HepG2 (cell line): ENCODE data around the gene MTUS2. TPM values are rescaled to one million over a fixed set of nuclear protein-coding genes. Genes with fewer than 3 reads are reported as not detected.

Experiments used
- ATAC-seq: fragments of 200-7000 bp; cut with Tn5 transposase; 3 replicates; pipeline ENCODE4 v1.9.1; 2020; ENCODE audit warnings: mild to moderate bottlenecking, moderate library complexity
- BruUV-seq: library from RNA; stranded (reverse); fragments of 400-500 nt; replicated peaks from 2 replicates; lab custom pipeline; 2021; lab: Mats Ljungman, UMichigan
- CTCF ChIA-PET: fragments of 300-600 bp; formaldehyde crosslinking; extraction: SDS; loops from one replicate; lab custom pipeline; 2021; ENCODE audit warnings: low total read pairs, inconsistent platforms, low intra/inter-chr PET ratio; lab: Yijun Ruan, JAX
- POLR2A ChIA-PET: fragments of 350-600 bp; sonication (Branson Sonifier 250); formaldehyde crosslinking; loops from one replicate; lab custom pipeline; 2020; ENCODE audit warnings: antibody characterized with exemption, inconsistent platforms; lab: Yijun Ruan, JAX
- DNase-seq: peaks from one replicate; pipeline ENCODE4 v3.0.0-alpha.2; 2015; ENCODE audit warnings: low spot score
- FAIRE-seq: peaks from 3 replicates; lab custom pipeline; 2011; peaks lifted over from hg19 to GRCh38; lab: Jason Lieb, UNC
- H2AFZ ChIP-seq: one replicate; pipeline ENCODE4 v1.6.1; 2011; ENCODE audit warnings: low read length, inconsistent platforms
- H3K27ac ChIP-seq: fragments of 300-600 bp; 3 replicates; pipeline ENCODE4 v1.8.0; 2011; ENCODE audit warnings: mixed run types, mild to moderate bottlenecking, mixed read lengths, low read length, inconsistent platforms; ENCODE audit not compliant: insufficient read depth; ENCODE audit errors: extremely low read length
- H3K27me3 ChIP-seq, 2 experiments: fragments of 200-600 bp in 1 of 2; 2 replicates in 1 of 2; 3 replicates in 1 of 2; pipeline versions ENCODE4 v1.6.0 to v1.8.0; 2011; ENCODE audit warnings: low read length in 2 of 2, mild to moderate bottlenecking in 2 of 2, moderate library complexity in 2 of 2, inconsistent platforms in 1 of 2; ENCODE audit not compliant: insufficient read depth in 2 of 2, control insufficient read depth in 1 of 2
- H3K36me3 ChIP-seq, 2 experiments: fragments of 200-600 bp in 1 of 2; replicated peaks in 1 of 2; 2 replicates in 1 of 2; 3 replicates in 1 of 2; pipeline versions ENCODE4 v1.5.1 to v1.8.0; 2011; ENCODE audit warnings: low read length in 2 of 2, inconsistent platforms in 1 of 2; ENCODE audit not compliant: insufficient read depth in 2 of 2, control insufficient read depth in 1 of 2
- H3K4me1 ChIP-seq: 2 replicates; pipeline ENCODE4 v1.5.1; 2012; ENCODE audit warnings: low read length, inconsistent platforms; ENCODE audit not compliant: insufficient read depth
- H3K4me2 ChIP-seq: 2 replicates; pipeline ENCODE4 v1.6.0; 2011; ENCODE audit warnings: low read depth, low read length, inconsistent platforms
- H3K4me3 ChIP-seq, 3 experiments: fragments of 200-600 bp in 1 of 3; sonication (generic), shearing (Covaris generic) in 1 of 3; replicated peaks in 1 of 3; 2 replicates each; pipeline ENCODE4 v1.5.1; 2011 to 2016; ENCODE audit warnings: low read length in 3 of 3, inconsistent platforms in 2 of 3, low read depth in 2 of 3, mild to moderate bottlenecking in 2 of 3, control low read depth in 1 of 3, mixed read lengths in 1 of 3; ENCODE audit not compliant: insufficient read depth in 1 of 3
- H3K79me2 ChIP-seq: one replicate; pipeline ENCODE4 v1.6.1; 2011; ENCODE audit warnings: low read length, inconsistent platforms; ENCODE audit not compliant: insufficient read depth
- H3K9ac ChIP-seq: 2 replicates; pipeline ENCODE4 v1.6.0; 2011; ENCODE audit warnings: mild to moderate bottlenecking, low read depth, low read length, inconsistent platforms; ENCODE audit not compliant: insufficient read depth
- H3K9me3 ChIP-seq: 2 replicates; pipeline ENCODE4 v1.5.1; 2012; ENCODE audit warnings: mild to moderate bottlenecking, low read length
- H4K20me1 ChIP-seq: 2 replicates; pipeline ENCODE4 v1.6.0; 2011; ENCODE audit warnings: inconsistent platforms, mild to moderate bottlenecking, low read length, moderate library complexity; ENCODE audit not compliant: insufficient read depth
- BCLAF1 ChIP-seq: fragments of 450-650 bp; IDR thresholded peaks from 2 replicates; pipeline ENCODE4 v1.6.1; 2017; ENCODE audit warnings: mild to moderate bottlenecking
- KLF12 ChIP-seq: sonication (generic); formaldehyde crosslinking; IDR thresholded peaks from 2 replicates; pipeline ENCODE4 v1.4.0; 2020; ENCODE audit warnings: missing genetic modification reagents, borderline replicate concordance
- NFAT5 ChIP-seq: sonication (generic); formaldehyde crosslinking; IDR thresholded peaks from 2 replicates; pipeline ENCODE4 v1.4.0; 2020; ENCODE audit warnings: missing genetic modification reagents
- PPARG ChIP-seq: conservative IDR thresholded peaks from 2 replicates; pipeline ENCODE4 v1.6.1; 2016; ENCODE audit warnings: missing biosample characterization, missing genetic modification reagents
- SP2 ChIP-seq: sonication (generic); formaldehyde crosslinking; IDR thresholded peaks from 2 replicates; pipeline ENCODE4 v1.5.1; 2020; ENCODE audit warnings: mild to moderate bottlenecking, missing genetic modification reagents
- ZNF160 ChIP-seq: sonication (generic); formaldehyde crosslinking; IDR thresholded peaks from 2 replicates; pipeline ENCODE4 v1.8.0; 2022; ENCODE audit warnings: mild to moderate bottlenecking, inconsistent platforms, missing genetic modification reagents
- ZNF20 ChIP-seq: sonication (generic); formaldehyde crosslinking; IDR thresholded peaks from 2 replicates; pipeline ENCODE4 v1.4.0; 2020; ENCODE audit warnings: mild to moderate bottlenecking, moderate library complexity, missing genetic modification reagents
- ZNF235 ChIP-seq: sonication (generic); formaldehyde crosslinking; IDR thresholded peaks from 2 replicates; pipeline ENCODE4 v1.8.1; 2023; ENCODE audit warnings: mild to moderate bottlenecking, missing genetic modification reagents, borderline replicate concordance
- ZNF331 ChIP-seq: sonication (generic); formaldehyde crosslinking; IDR thresholded peaks from 2 replicates; pipeline ENCODE4 v1.4.0; 2020; ENCODE audit warnings: missing genetic modification reagents
- ZNF382 ChIP-seq: sonication (generic); formaldehyde crosslinking; IDR thresholded peaks from 2 replicates; pipeline ENCODE4 v1.5.0; 2020; ENCODE audit warnings: missing genetic modification reagents, mild to moderate bottlenecking, borderline replicate concordance
- ZNF691 ChIP-seq: sonication (generic); formaldehyde crosslinking; IDR thresholded peaks from 2 replicates; pipeline ENCODE4 v1.4.0; 2020; ENCODE audit warnings: missing genetic modification reagents, low read depth, mild to moderate bottlenecking, borderline replicate concordance
- WGBS: methylation state at CpG from one replicate; pipeline ENCODE4 v1.1.6; 2017; ENCODE audit warnings: low lambda C conversion rate; 5-methylcytosine and 5-hydroxymethylcytosine counted together
- in situ Hi-C: cut with HindIII; loops from 2 replicates; pipeline ENCODE4 v1.10.0; 2017; ENCODE audit warnings: low pct_unique_long_range_greater_than_20kb; ENCODE audit not compliant: extremely low pct_ligation_motif_present
- intact Hi-C: fragments of 100-400 bp; cut with micrococcal nuclease; formaldehyde crosslinking; loops from one replicate; pipeline ENCODE4 v1.10.0; 2022; ENCODE audit not compliant: unreplicated experiment
- polyA plus RNA-seq, 8 experiments: library from polyadenylated mRNA; depleted of rRNA in 3 of 8; stranded (reverse) in 7 of 8; unstranded in 1 of 8; fragments of >200 nt; fragmentation: Illumina TruSeq in 4 of 8; extraction: Trizol in 4 of 8; gene quantifications; 2 replicates each; pipeline versions ENCODE4 v1.2.1 to v1.2.3, GENCODE V29; 2011 to 2016; ENCODE audit warnings: low read depth in 4 of 8, missing spikeins in 1 of 8, mixed read lengths in 1 of 8; ENCODE audit not compliant: insufficient read depth in 1 of 8
- total RNA-seq, 5 experiments: library from RNA; depleted of rRNA; stranded (reverse); fragments of >200 nt; fragmentation: Illumina TruSeq; extraction: Trizol; gene quantifications; 2 replicates each; pipeline ENCODE4 v1.2.3, GENCODE V29; 2016; ENCODE audit warnings: low read depth in 1 of 5

MTUS2 gene
- total and polyA plus RNA-seq, 2 of the 13 experiments (the other 11 are each of a cell fraction or from before 2014, with no cell fraction given), result not detected

GRCh38 chr13:28967029-28967915 is 147.1 kb downstream of the MTUS2 start:
- Histone ChIP-seq H3K79me2 (no peaks in the 10 kb centered on the region), H3K27ac (no peak overlapping the region), H3K36me3 (no peaks in the 10 kb centered on the region), H3K4me3 (no peak overlapping the region), H4K20me1 (no peaks in the 10 kb centered on the region), H3K27me3 (no peaks in the 10 kb centered on the region), H3K4me2 (no peak overlapping the region), H3K9me3 (peaks cover 41% of the 10 kb centered on the region), H2AFZ (no peak overlapping the region), H3K9ac (no peak overlapping the region), H3K4me1 (no peaks in the 10 kb centered on the region)
- DNase-seq, result no peak
- WGBS, result 0% methylated on average over 4 of the region's 4 CpGs
- BruUV-seq, result no TSS peak
- in situ Hi-C loops (no loop called here), intact Hi-C loops (no loop called here)
- POLR2A ChIA-PET, result no interaction called here
- no peak for FAIRE-seq
- CTCF ChIA-PET, result no interaction called here
- ATAC-seq, result no peak
- no peak for TF ChIP-seq ZNF235 (CRISPR knock-in tag)
- TF ChIP-seq KLF12, result no peak
- no peak for TF ChIP-seq PPARG (CRISPR knock-in tag)
- no peak for TF ChIP-seq ZNF691
- TF ChIP-seq NFAT5 (CRISPR knock-in tag), result no peak
- TF ChIP-seq SP2 (CRISPR knock-in tag), result no peak
- TF ChIP-seq ZNF160 (CRISPR knock-in tag), result no peak
- no peak for TF ChIP-seq ZNF382 (CRISPR knock-in tag)
- TF ChIP-seq ZNF20 (CRISPR knock-in tag), result no peak
- TF ChIP-seq BCLAF1, result no peak
- TF ChIP-seq ZNF331 (CRISPR knock-in tag), result no peak
